ENCODE results near the gene MYBPC2.

GRCh38 chr19:50420808-50421207, 11.9 kb upstream of the MYBPC2 start:
- TF ChIP-seq FOXJ3 (CRISPR knock-in tag; IDR thresholded peaks at IDR 0.05) (no peak), TAF1 (IDR thresholded peaks at IDR 0.05; ENCODE audit: borderline replicate concordance, low read depth, low read length) (no peak), REST (IDR thresholded peaks at IDR 0.05; ENCODE audit: low read depth, low read length) (no peak), EP300 (IDR thresholded peaks at IDR 0.05; ENCODE audit: borderline replicate concordance in 1 of 2, low read depth in 1 of 2, low read length in 1 of 2) (no peak)

All from SK-N-SH (cell line).